Right cardiac atrium (tissue), 5 donors: ENCODE data around the gene XRCC3. TPM values are rescaled to one million over a fixed set of nuclear protein-coding genes. Genes with fewer than 3 reads are reported as not detected.

Source experiments
- ATAC-seq, 2 donors: fragments of 200-7000 bp; cut with Tn5 transposase; one replicate each; pipeline versions ENCODE4 v1.8.0 to v1.9.1; 2020; ENCODE audit warnings: moderate library complexity in 2 of 2, mild to moderate bottlenecking in 1 of 2
- DNase-seq, 3 donors: peaks; one replicate each; pipeline ENCODE4 v3.0.0-alpha.2; 2020
- H3K27ac ChIP-seq: one replicate; pipeline ENCODE4 v1.5.1; 2013; ENCODE audit warnings: mild to moderate bottlenecking, low read length, control low read depth, moderate library complexity
- H3K27me3 ChIP-seq: one replicate; pipeline ENCODE4 v1.6.1; 2013; ENCODE audit not compliant: control insufficient read depth, insufficient read depth
- H3K4me1 ChIP-seq: one replicate; pipeline ENCODE4 v1.6.1; 2013; ENCODE audit warnings: low read length; ENCODE audit not compliant: control insufficient read depth, insufficient read depth
- H3K4me3 ChIP-seq: one replicate; pipeline ENCODE4 v1.5.1; 2013; ENCODE audit warnings: low read length, control low read depth
- H3K9me3 ChIP-seq: one replicate; pipeline ENCODE4 v1.6.1; 2013; ENCODE audit warnings: low read length; ENCODE audit not compliant: control insufficient read depth
- WGBS: extraction: QIAGEN DNeasy Blood & Tissue Kit; methylation state at CpG from one replicate; pipeline ENCODE4 v1.1.7; 2013; 5-methylcytosine and 5-hydroxymethylcytosine counted together
- intact Hi-C, 4 donors: fragments of 100-400 bp; cut with DNase I; formaldehyde crosslinking; loops; one replicate each; pipeline versions ENCODE4 v1.11.0 to v1.14.0; 2022 to 2023
- polyA plus RNA-seq: library from polyadenylated mRNA; stranded (reverse); fragments of 200-250 nt; gene quantifications from one replicate; pipeline ENCODE4 v1.2.3, GENCODE V29; 2013
- total RNA-seq, 4 donors: library from RNA; stranded (reverse); fragmentation: NEBNext Ultra II Directional; extraction: Animal tissue kit (Norgen Biotek cat#: 25700); gene quantifications; one replicate each; pipeline ENCODE4 v1.2.1, GENCODE V29; 2021
- donor health status: healthy with polysubstance abuse.
- donor health status: DM: no; HTN: yes; CAD: no.
- donor health status: DM: no; HTN: no; CAD: no.
- donor health status: DM: no; HTN: yes; CAD: no; lungs with severe emphysema.
- donor health status: DM: yes; HTN: yes; CAD: no.

Gene XRCC3
- total and polyA plus RNA-seq, 5 donors: 2.1 to 5.6 (median 2.3) TPM

- H3K27ac ChIP-seq: no peak overlapping the region
- no peak overlapping the region for H3K4me3 ChIP-seq
- no peaks in the 10 kb centered on the region for H3K9me3 ChIP-seq
- peak in 1 of 3 donors; percentile 55 for DNase-seq
- no peak for ATAC-seq
- H3K27me3 ChIP-seq: no peaks in the 10 kb centered on the region
- 50% methylated on average over 24 of the region's 24 CpGs for WGBS
- peaks cover 6% of the 10 kb centered on the region for H3K4me1 ChIP-seq
- intact Hi-C loops: no loop called here
Observed at GRCh38 chr14:103712633-103713247, 2.5 kb downstream of the XRCC3 start.

- no peak overlapping the region for H3K4me3 ChIP-seq
- WGBS: 49% methylated on average over 27 of the region's 27 CpGs
- H3K27ac ChIP-seq: no peak overlapping the region
- H3K27me3 ChIP-seq: no peaks in the 10 kb centered on the region
- peak; percentile 73 to 88 (median 83) for DNase-seq
- H3K9me3 ChIP-seq: no peaks in the 10 kb centered on the region
- peak; percentile 2 to 23 for ATAC-seq
- H3K4me1 ChIP-seq: peaks cover 6% of the 10 kb centered on the region
- intact Hi-C loops: no loop called here
Observed at GRCh38 chr14:103711516-103712431, 3.5 kb downstream of the XRCC3 start.

GRCh38 chr14:103710771-103711377 lies 4.4 kb downstream of the XRCC3 start:
- Histone ChIP-seq H3K27ac (no peak overlapping the region), H3K4me1 (peaks cover 6% of the 10 kb centered on the region), H3K9me3 (no peaks in the 10 kb centered on the region), H3K4me3 (no peak overlapping the region), H3K27me3 (no peaks in the 10 kb centered on the region)
- DNase-seq (peak in 2 of 3 donors; percentile 5 to 39), ATAC-seq (no peak)
- WGBS: 60% methylated on average over 9 of the region's 9 CpGs
- intact Hi-C loops: no loop called here

- Histone ChIP-seq H3K4me3 (no peak overlapping the region), H3K9me3 (no peaks in the 10 kb centered on the region), H3K27me3 (no peaks in the 10 kb centered on the region), H3K4me1 (peaks cover 6% of the 10 kb centered on the region), H3K27ac (no peak overlapping the region)
- DNase-seq (peak in 2 of 3 donors; percentile 32 to 48), ATAC-seq (no peak)
- 92% methylated on average over 15 of the region's 15 CpGs for WGBS
- intact Hi-C loops: no loop called here
Observed at GRCh38 chr14:103709814-103710213, 5.4 kb downstream of the XRCC3 start.

GRCh38 chr14:103708750-103709187 lies 6.5 kb downstream of the XRCC3 start:
- ATAC-seq (peak in 1 of 2 donors; percentile 20), DNase-seq (peak in 2 of 3 donors; percentile 70)
- Histone ChIP-seq H3K4me3 (no peak overlapping the region), H3K9me3 (no peaks in the 10 kb centered on the region), H3K27ac (no peak overlapping the region), H3K4me1 (peaks cover 6% of the 10 kb centered on the region), H3K27me3 (no peaks in the 10 kb centered on the region)
- intact Hi-C loops: no loop called here
- WGBS: 66% methylated on average over 18 of the region's 18 CpGs

- H3K27ac ChIP-seq: no peak overlapping the region
- no peaks in the 10 kb centered on the region for H3K9me3 ChIP-seq
- no peaks in the 10 kb centered on the region for H3K27me3 ChIP-seq
- DNase-seq (peak in 2 of 3 donors; percentile 44 to 54), ATAC-seq (no peak)
- intact Hi-C loops: no loop called here
- 84% methylated on average over 29 of the region's 29 CpGs for WGBS
- H3K4me1 ChIP-seq: peaks cover 6% of the 10 kb centered on the region
- H3K4me3 ChIP-seq: no peak overlapping the region
Observed at GRCh38 chr14:103707329-103708263, 7.7 kb downstream of the XRCC3 start.

GRCh38 chr14:103706551-103707328 lies 8.5 kb downstream of the XRCC3 start:
- WGBS: 86% methylated on average over 41 of the region's 41 CpGs
- Histone ChIP-seq H3K27me3 (no peaks in the 10 kb centered on the region), H3K4me3 (no peak overlapping the region)

GRCh38 chr14:103705504-103706284 lies 9.6 kb downstream of the XRCC3 start:
- WGBS: 60% methylated on average over 28 of the region's 28 CpGs
- ATAC-seq: peak; percentile 12 to 67
- Histone ChIP-seq H3K4me3 (no peak overlapping the region), H3K27me3 (no peaks in the 10 kb centered on the region), H3K4me1 (peaks cover 3% of the 10 kb centered on the region), H3K27ac (peak overlapping the region; percentile 0), H3K9me3 (no peaks in the 10 kb centered on the region)
- DNase-seq: peak in 2 of 3 donors; percentile 63 to 68
- intact Hi-C loops: no loop called here

More at GRCh38 chr14:103706551-103707328, 8.5 kb downstream of the XRCC3 start:
- DNase-seq: peak in 2 of 3 donors; percentile 58 to 63
- Histone ChIP-seq H3K9me3 (no peaks in the 10 kb centered on the region), H3K4me1 (no peaks in the 10 kb centered on the region), H3K27ac (no peak overlapping the region)
- intact Hi-C loops: no loop called here
- no peak for ATAC-seq

- 57% methylated on average over 15 of the region's 15 CpGs for WGBS
- peak; percentile 72 to 88 (median 84) for DNase-seq
- intact Hi-C loops: no loop called here
- Histone ChIP-seq H3K4me1 (peaks cover 3% of the 10 kb centered on the region), H3K27me3 (no peaks in the 10 kb centered on the region), H3K27ac (no peak overlapping the region), H3K4me3 (no peak overlapping the region), H3K9me3 (no peaks in the 10 kb centered on the region)
- peak; percentile 49 to 74 for ATAC-seq
Observed at GRCh38 chr14:103705118-103705503, 10.1 kb downstream of the XRCC3 start.
